GM18858 (cell line): ENCODE data around the gene SLC35G3.
"Not testable (repeated sequence)": the region's sequence is repeated elsewhere in the genome, so short reads cannot be mapped to it uniquely, and the experiment has no call there.

Source experiments
- ATAC-seq: cut with Tn5 transposase; IDR thresholded peaks from one replicate; pipeline ENCODE4 v1.9.1; 2021; ENCODE audit not compliant: unreplicated experiment

Gene SLC35G3

DNA sequence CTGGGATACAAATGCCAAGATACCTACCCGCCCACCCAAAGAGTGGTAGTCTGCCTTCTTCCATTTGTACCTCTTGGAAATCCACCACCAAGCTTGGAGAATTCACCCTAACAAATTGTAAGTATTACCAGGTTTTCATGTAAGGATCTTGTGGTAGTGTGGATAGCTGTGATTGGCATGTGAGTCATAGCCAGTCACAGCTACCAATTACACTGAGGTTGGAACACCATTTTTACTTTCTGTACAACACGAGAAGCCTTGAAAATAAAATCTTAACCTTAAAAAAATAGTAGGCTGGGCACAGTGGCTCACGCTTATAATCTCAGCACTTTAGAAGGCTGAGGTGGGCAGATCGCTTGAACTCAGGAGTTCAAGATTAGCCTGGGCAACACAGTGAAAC lies 18.5 kb upstream of the SLC35G3 start:
- no peak for ATAC-seq

DNA sequence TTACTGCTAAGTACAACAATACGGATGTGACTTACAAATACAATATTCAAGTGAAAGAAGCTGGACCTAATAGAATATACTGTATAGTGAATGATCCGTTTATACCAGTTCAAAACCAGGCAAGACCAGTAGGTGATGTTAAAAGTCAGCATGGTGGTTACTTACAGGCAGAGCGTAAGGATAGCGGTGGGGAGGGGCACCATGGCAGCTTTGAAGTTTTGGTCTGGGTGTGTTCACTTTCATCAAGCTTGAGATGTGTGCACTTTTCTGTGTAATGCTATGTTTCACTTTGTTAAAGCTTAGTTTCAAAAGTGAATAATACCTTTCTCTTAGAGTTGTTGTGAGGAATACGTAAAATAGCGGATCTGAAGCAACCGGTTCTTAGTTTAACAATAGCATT lies 16.5 kb upstream of the SLC35G3 start:
- ATAC-seq: no peak

DNA sequence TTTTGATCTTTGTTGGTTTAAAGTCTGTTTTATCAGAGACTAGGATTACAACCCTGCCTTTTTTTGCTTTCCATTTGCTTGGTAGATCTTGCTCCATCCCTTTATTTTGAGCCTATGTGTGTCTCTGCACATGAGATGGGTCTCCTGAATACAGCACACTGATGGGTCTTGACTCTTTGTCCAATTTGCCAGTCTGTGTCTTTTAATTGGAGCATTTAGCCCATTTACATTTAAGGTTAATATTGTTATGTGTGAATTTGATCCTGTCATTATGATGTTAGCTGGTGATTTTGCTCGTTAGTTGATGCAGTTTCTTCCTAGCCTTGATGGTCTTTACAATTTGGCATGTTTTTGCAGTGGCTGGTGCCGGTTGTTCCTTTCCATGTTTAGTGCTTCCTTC lies 8.4 kb upstream of the SLC35G3 start:
- not testable (repeated sequence) for ATAC-seq

DNA sequence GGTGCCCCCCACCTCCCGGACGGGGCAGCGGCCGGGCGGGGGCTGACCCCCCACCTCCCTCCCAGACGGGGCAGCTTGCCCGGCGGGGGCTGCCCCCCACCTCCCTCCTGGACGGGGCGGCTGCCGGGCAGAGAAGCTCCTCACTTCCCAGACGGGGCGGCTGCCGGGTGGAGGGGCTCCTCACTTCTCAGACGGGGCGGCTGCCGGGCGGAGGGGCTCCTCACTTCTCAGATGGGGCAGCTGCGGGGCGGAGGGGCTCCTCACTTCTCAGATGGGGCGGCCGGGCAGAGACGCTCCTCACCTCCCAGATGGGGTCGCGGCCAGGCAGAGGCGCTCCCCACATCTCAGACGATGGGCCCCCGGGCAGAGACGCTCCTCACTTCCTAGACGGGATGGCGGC lies 869 bp upstream of the SLC35G3 start:
- not testable (repeated sequence) for ATAC-seq

DNA sequence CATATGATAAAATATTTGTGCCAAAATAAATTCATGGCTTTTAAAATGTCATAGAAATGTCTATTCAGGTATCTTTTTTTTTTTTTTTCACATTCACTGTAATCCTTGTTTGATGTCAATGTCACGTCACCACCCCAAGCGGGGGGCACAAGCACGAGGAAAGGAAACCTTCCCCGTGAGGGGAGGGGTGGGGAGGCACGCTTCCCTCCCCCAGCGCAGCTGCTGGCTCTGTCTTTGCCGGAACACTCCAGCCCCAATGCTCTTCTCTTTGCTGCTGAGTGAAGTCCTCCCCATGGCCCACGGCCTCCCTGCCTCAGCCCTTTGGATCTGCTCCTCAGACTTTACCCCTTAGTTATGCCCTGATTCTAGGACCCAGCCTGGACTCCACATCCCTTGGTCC lies 1.5 kb downstream of the SLC35G3 start:
- ATAC-seq: no peak

DNA sequence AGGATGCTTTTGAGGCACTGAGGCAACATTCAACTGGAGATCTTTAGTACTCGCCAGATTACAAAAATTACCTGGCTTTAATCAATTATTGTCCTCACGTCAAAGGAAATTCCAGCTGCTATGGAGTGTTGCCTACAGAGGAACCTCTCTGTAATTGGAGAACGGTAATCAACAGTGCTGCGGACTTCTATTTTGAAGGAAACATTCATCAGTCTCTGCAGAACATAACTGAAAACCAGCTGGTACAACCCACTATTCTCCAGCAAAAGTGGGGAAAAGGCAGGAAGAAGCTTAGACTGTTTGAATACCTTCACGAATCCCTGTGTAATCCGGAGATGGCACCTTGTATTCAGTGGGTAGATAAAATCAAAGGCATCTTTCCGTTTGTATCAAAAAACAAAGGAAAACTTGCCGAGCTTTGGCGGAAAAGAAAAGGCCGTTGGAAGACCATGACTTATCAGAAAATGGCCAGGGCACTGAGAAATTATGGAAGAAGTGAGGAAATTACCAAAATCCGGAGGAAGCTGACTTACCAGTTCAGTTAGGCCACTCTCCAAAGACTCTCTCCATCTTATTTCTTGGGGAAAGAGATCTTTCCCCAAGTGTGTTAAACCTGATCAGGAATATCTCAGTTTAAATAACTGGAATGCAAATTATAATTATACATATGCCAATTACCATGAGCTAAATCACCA lies 3.0 kb downstream of the SLC35G3 start:
- ATAC-seq: no peak

DNA sequence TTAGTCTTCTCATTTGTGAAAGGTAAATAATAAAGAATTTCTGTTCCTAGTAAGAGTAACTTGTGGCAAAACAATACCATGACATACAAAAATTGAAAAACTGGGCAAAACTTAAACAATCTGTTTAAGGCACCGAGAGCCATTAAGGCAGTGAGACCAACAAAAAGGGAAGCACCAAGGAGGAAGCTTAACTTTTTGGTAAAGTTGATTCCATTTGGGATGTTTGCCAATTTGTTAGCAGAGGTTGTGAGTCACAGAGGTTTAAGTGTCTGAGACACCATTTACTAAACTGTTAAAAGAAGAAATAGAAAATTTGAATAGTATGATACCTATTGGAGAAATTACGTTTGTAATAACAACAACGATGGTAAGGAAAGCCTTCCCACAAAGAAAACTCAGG lies 4.9 kb downstream of the SLC35G3 start:
- no peak for ATAC-seq

DNA sequence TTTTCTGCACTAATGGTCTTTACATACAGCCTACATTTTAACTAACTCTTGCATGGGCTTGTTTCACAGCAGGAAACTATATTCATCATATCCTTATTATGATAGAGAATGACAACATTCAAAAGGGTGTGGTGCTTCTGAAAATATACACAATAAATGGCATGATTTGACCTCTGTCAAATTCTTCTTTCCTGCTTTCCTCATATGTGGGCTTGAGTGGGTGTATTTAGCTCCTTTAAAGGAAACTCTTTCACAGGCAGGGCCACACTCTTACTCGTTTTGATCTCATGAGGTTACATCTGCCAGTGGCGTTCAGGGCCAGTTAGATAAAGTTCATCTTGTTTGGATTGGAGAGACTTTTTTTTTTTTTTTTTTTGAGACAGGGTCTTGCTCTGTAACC lies 6.1 kb downstream of the SLC35G3 start:
- no peak for ATAC-seq

DNA sequence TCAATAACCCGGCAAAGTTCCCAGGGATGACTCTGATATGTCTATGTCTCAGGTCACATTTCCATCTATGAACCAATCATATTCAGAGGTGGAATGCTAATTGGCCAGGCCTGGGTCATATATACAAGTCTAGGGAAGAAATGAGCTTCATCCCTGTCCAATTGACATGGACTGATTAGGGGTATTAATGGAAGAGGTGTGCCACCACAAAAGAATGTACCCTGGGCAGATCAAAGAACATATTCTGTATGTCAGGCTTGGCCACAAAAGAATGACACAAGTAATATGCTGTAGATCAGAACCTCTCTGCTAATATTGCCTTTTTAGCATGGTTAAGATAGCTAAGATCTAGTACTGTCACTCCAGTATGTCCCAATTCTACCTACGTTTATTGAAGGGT lies 6.7 kb downstream of the SLC35G3 start:
- ATAC-seq: no peak

DNA sequence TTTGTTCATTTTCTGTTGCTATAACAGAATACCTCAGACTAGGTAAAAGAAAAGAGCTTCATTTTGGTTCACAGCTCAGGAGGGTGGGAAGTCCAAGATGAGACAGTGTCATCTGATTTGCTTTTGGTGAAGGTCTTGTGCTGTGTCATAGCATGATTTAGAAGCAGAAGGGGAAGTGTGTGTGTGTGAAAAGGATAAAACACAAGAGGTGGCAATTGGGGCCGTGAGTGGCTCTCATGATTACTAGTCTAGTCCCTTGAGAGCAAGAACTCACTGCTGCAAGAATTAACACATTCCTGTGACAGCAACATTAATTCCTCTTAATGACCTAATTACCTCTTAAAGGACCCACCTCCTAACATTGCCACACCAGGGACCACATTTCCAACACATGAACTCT lies 8.3 kb downstream of the SLC35G3 start:
- ATAC-seq: no peak

DNA sequence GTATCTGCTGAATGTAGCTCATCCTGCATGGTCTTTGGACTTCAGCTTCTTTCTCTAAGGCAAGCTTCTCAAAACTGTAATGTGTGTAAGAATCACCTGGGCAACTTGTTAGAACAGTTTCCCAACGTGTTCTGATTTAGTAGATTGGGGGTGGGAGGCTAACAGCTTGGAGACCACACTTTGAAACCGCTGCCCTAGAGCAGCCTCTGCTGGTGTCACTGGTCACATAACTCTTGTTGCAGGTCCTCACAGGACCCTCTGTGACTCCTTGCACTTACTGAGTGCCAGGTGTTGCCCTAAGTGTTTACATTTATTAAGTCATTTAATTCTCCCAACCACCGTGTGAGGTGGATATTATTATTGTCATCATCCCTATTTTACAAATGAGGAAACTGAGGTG lies 9.9 kb downstream of the SLC35G3 start:
- no peak for ATAC-seq

DNA sequence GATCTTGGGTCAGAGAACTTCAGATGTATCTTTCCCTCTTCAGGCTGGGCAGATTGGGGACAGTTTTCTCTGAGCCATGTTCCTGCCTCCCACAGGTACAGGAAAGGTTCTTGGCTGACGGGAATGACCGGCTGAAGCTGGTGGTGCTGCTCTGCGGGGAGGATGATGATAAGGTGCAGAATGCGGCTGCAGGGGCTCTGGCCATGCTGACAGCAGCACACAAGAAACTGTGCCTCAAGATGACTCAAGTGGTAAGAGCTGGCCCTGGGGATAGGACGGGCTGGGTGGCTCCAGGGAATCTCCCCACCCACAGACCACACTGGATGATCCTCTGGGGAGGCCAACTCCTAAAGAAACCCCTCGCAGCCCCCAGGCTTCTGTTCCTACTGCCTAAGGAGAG lies 10.9 kb downstream of the SLC35G3 start:
- no peak for ATAC-seq

DNA sequence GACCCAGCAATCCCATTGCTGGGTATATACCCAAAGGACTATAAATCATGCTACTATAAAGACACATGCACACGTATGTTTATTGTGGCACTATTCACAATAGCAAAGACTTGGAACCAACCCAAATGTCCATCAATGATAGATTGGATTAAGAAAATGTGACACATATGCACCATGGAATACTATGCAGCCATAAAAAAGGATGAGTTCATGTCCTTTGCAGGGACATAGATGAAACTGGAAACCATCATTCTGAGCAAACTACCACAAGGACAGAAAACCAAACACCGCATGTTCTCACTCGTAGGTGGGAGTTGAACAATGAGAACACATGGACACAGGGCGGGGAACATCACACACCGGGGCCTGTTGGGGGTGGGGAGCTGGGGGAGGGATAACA lies 14.8 kb downstream of the SLC35G3 start:
- ATAC-seq: not testable (repeated sequence)

DNA sequence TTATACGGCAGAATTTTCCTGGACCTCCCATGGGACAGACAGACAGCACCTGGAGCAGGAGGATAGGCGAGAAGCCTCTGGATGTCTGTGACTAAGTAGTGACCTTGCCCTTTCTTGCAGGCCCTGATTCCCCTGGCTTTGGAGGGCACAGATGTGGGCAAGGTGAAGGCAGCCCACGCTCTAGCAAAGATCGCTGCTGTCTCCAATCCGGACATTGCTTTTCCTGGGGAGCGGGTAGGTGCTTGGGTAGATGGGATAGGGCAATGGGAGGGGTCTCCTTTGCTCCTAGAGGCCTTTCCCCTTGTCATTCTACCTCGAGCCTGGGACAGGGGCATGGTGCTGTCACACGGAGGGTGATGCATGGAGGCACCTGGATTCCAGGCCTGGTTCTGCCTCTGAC lies 17.3 kb downstream of the SLC35G3 start:
- no peak for ATAC-seq

DNA sequence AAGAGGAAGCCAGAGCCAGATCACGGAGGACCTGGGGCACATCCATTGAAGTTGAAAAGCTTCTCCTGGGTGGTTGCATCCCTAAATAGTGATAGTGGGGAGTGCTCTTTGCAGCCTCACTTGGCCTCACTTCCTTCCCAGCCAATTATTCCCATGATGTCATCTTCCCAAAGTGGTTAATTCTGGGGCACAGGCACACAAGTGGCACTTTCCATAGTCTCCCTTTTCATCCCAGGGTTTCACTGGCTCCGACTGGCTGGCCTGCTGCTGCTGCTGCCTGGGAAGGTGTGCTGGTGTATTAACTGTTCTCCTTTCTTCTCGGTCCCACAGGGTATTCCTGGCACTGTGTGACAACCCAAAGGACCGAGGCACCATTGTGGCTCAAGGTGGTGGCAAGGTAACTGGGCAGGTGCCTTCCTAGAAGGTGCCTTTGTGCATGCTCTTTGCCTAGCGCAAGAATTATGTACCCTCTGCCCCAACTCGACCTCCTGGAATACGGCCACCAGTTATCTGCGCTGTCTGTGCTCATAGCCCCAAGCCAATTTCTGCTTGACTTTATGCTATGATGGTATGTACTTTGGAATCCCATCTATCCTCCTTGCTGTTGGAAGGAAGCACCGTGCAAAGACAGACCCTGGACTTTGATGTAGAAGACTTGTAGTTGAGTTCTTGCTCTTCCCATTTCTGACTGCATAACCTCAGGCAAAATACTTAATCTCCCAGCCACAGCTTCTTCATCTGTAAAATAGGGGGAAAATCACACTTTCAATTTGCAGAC lies 18.4 kb downstream of the SLC35G3 start:
- ATAC-seq: no peak

DNA sequence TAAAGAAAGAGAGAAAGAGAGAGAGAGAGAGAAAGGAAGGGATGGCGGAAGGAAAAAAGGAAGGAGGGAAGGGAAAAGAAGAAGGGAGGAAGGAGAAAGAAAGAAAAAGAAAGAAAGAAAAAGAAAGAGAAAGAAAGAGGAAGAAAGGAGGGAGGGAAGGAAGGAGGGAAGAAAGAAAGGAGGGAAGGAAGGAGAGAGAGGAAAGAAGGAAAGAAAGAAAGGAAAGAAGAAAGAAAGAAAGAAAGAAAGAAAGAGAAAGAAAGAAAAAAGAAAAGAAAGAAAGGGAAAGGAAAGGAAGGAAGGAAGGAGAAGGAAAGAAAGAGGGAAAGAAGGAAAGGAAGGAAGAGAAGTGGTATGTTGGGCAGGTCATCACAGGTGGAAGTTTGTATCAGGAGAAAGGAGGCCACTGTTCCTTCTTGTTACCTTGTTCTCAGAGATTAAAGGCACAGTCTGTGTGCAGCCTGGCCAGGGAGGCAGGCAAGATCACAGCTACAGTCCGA lies 19.3 kb downstream of the SLC35G3 start:
- ATAC-seq: no peak

DNA sequence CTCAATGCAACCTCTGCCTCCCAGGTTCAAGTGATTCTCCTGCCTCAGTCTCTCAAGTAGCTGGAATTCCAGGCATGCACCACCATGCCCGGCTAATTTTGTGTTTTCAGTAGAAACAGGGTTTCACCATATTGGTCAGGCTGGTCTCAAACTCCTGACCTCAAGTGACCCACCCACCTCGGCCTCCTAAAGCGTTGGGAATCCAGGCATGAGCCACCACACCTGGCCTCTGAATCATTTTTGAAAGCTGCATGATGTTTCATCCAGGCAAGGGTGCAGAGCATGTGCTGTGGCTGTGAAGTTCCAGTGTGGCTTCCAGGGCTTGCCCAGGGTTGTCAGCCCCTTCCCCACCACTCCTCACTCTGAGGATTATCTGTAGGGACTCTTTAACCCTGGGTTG lies 21.9 kb downstream of the SLC35G3 start:
- ATAC-seq: not testable (repeated sequence)

DNA sequence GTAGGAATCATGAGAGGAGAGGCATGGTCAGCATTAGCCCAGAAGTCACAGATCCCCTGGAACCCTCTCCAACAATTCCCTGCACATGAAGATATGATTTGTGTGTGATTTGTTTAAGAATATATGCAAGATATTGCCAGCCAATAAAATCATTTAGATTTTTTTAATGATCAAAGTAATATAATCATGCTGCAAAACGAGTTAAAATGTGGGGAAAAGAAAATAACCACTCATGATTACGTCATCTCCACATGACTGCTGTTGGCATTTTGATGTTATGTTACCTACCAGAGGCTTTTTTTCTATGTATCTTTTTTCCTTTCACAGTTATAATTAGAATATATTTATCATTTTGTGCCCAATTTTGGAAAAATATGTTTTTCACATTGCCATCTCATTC lies 22.4 kb downstream of the SLC35G3 start:
- ATAC-seq: no peak

DNA sequence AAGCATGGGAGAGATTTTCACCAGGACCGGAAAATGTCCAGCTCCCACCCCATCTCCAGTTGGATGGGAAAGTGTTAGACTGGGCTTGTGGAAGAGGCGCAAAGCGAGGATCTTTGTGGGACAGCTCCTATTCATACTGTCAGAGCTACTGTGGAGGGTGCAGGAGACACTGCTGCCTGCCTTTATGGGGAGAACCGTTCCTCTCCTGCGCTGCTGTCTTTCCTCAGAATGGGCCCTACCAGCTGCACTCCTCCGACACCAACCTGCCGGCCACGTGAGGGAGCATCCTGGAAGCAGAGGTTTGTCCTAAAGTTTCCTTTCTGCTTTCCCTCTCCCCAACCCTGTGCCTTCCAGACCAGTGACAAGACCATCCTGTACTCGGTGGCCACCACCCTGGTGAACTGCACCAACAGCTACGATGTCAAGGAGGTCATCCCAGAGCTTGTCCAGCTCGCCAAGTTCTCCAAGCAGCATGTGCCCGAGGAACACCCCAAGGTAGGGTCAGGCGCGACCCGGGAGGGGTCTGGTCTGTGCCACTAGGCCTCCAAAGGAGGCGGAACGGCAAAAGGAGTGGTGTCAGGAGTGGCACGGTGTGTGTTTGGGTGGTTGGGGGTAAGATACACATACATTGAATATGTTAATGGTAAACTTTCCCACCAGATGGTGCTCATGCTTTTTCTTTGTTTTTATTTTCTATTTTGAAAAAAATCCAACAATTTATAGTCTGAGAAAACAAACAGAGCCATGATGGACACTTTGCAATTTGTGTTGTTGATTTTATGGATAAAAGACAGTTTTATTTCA lies 23.0 kb downstream of the SLC35G3 start:
- no peak for ATAC-seq

DNA sequence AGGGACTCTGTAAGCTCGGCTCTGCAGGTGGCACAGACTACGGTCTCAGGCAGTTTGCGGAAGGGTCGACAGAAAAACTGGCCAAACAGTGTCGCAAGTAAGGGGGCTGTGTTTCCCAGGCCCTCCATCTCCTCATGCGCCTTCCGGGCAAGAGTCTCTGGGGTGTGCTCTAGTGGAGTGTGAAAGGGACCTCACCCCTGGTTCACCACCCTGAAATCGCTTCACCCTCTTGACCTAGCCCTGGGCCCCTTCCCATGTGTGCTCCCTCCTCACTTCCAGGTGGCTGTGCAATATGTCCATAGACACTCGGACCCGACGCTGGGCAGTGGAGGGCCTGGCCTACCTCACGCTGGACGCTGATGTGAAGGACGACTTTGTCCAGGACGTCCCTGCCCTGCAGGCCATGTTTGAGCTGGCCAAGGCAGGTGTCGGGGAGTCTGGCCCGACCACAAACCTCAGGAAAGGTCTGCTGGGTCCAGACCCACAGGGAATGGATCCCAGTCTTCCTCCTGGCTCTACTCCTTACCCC lies 24.3 kb downstream of the SLC35G3 start:
- ATAC-seq: no peak

DNA sequence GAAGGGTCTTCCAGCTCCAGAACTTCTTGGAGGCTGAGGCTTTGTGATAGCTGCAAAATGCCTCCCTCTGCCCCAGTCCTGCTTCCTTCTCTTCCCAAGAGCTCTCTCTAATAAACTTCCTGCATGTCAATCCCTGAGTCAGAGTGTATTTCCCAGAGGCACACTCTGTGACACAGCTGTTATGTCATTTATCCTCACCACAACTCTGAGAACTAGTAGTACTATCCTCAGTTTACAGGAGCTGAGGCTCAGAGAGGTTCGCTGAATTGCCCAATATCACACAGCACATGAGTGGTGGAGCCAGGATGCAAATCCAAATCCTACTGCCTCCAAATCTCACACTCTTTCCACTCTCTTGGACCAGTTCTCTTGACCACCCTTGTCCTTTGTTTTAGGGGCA lies 26.5 kb downstream of the SLC35G3 start:
- no peak for ATAC-seq
